Upper lobe of left lung (tissue), 4 donors: ENCODE measurements around the gene CCDC180.

Experiments
- CTCF ChIP-seq, 6 experiments: fragments of 450-650 bp in 4 of 6; fragments of 200-600 bp in 2 of 6; sonication (generic) in 2 of 6; IDR thresholded peaks; one replicate each; pipeline ENCODE4 v1.5.1; 2016 to 2019; ENCODE audit warnings: antibody characterized with exemption in 6 of 6
- EP300 ChIP-seq, 4 donors: sonication (generic); formaldehyde crosslinking; IDR thresholded peaks; one replicate each; pipeline ENCODE4 v1.5.1; 2017; ENCODE audit warnings: antibody characterized with exemption in 4 of 4, control low read depth in 2 of 4
- POLR2A ChIP-seq, 4 donors: fragments of 450-650 bp; IDR thresholded peaks; one replicate each; pipeline ENCODE4 v1.5.1; 2016 to 2017; ENCODE audit warnings: antibody characterized with exemption in 4 of 4, mild to moderate bottlenecking in 2 of 4
- POLR2AphosphoS5 ChIP-seq, 2 donors: sonication (generic); formaldehyde crosslinking; IDR thresholded peaks; one replicate each; pipeline ENCODE4 v1.5.1; 2017; ENCODE audit warnings: antibody characterized with exemption in 2 of 2

- TF ChIP-seq POLR2AphosphoS5 (IDR thresholded peaks at IDR 0.05) (no peak), CTCF (IDR thresholded peaks at IDR 0.05) (no peak), POLR2A (IDR thresholded peaks at IDR 0.05) (no peak), EP300 (IDR thresholded peaks at IDR 0.05) (no peak)
These were observed 6.9 kb upstream of the CCDC180 start for GRCh38 chr9:97300586-97300985.
